Measurements from ENCODE around the gene WDR46. TPM values are rescaled to one million over a fixed set of nuclear protein-coding genes. Genes with fewer than 3 reads are reported as not detected.

Gene WDR46
- total and polyA plus RNA-seq, 10 of the 15 experiments (the other 5 are each of a cell fraction or from before 2014, with no cell fraction given): 10.1 to 147 (median 86.0) TPM

DNA sequence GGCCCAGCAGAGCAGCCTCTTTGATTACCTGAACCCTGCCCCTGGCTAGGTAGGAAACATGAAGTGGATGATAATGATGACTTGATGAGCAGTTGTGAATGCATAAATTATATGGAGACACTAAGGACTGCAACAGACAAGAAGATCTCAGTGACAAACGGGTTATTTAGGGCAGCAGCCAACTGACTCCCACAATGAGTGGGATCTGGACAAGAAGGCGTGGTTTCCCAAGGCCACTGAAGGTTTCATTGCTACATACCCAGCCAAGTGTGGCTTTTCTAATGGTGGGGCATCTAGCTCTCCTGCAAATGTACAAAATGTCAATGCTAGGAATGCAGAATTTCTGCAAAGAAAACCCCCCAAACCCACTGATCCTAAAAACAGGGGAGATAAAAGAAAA, 51.3 kb downstream of the WDR46 start (continued):
- TF ChIP-seq, protein P1, sequence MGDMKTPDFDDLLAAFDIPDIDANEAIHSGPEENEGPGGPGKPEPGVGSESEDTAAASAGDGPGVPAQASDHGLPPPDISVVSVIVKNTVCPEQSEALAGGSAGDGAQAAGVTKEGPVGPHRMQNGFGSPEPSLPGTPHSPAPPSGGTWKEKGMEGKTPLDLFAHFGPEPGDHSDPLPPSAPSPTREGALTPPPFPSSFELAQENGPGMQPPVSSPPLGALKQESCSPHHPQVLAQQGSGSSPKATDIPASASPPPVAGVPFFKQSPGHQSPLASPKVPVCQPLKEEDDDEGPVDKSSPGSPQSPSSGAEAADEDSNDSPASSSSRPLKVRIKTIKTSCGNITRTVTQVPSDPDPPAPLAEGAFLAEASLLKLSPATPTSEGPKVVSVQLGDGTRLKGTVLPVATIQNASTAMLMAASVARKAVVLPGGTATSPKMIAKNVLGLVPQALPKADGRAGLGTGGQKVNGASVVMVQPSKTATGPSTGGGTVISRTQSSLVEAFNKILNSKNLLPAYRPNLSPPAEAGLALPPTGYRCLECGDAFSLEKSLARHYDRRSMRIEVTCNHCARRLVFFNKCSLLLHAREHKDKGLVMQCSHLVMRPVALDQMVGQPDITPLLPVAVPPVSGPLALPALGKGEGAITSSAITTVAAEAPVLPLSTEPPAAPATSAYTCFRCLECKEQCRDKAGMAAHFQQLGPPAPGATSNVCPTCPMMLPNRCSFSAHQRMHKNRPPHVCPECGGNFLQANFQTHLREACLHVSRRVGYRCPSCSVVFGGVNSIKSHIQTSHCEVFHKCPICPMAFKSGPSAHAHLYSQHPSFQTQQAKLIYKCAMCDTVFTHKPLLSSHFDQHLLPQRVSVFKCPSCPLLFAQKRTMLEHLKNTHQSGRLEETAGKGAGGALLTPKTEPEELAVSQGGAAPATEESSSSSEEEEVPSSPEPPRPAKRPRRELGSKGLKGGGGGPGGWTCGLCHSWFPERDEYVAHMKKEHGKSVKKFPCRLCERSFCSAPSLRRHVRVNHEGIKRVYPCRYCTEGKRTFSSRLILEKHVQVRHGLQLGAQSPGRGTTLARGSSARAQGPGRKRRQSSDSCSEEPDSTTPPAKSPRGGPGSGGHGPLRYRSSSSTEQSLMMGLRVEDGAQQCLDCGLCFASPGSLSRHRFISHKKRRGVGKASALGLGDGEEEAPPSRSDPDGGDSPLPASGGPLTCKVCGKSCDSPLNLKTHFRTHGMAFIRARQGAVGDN (IDR thresholded peaks at IDR 0.05): no peak
- TF ChIP-seq HDAC6 (IDR thresholded peaks at IDR 0.05; ENCODE audit: unreplicated experiment) (no peak), EGR1 (IDR thresholded peaks at IDR 0.05; ENCODE audit: borderline replicate concordance in 1 of 2, low read depth in 2 of 2, low read length in 2 of 2) (no peak)
- TF ChIP-seq, protein P2, sequence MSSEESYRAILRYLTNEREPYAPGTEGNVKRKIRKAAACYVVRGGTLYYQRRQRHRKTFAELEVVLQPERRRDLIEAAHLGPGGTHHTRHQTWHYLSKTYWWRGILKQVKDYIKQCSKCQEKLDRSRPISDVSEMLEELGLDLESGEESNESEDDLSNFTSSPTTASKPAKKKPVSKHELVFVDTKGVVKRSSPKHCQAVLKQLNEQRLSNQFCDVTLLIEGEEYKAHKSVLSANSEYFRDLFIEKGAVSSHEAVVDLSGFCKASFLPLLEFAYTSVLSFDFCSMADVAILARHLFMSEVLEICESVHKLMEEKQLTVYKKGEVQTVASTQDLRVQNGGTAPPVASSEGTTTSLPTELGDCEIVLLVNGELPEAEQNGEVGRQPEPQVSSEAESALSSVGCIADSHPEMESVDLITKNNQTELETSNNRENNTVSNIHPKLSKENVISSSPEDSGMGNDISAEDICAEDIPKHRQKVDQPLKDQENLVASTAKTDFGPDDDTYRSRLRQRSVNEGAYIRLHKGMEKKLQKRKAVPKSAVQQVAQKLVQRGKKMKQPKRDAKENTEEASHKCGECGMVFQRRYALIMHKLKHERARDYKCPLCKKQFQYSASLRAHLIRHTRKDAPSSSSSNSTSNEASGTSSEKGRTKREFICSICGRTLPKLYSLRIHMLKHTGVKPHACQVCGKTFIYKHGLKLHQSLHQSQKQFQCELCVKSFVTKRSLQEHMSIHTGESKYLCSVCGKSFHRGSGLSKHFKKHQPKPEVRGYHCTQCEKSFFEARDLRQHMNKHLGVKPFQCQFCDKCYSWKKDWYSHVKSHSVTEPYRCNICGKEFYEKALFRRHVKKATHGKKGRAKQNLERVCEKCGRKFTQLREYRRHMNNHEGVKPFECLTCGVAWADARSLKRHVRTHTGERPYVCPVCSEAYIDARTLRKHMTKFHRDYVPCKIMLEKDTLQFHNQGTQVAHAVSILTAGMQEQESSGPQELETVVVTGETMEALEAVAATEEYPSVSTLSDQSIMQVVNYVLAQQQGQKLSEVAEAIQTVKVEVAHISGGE (CRISPR knock-in tag; IDR thresholded peaks at IDR 0.05): no peak
- TF ChIP-seq, protein P3, sequence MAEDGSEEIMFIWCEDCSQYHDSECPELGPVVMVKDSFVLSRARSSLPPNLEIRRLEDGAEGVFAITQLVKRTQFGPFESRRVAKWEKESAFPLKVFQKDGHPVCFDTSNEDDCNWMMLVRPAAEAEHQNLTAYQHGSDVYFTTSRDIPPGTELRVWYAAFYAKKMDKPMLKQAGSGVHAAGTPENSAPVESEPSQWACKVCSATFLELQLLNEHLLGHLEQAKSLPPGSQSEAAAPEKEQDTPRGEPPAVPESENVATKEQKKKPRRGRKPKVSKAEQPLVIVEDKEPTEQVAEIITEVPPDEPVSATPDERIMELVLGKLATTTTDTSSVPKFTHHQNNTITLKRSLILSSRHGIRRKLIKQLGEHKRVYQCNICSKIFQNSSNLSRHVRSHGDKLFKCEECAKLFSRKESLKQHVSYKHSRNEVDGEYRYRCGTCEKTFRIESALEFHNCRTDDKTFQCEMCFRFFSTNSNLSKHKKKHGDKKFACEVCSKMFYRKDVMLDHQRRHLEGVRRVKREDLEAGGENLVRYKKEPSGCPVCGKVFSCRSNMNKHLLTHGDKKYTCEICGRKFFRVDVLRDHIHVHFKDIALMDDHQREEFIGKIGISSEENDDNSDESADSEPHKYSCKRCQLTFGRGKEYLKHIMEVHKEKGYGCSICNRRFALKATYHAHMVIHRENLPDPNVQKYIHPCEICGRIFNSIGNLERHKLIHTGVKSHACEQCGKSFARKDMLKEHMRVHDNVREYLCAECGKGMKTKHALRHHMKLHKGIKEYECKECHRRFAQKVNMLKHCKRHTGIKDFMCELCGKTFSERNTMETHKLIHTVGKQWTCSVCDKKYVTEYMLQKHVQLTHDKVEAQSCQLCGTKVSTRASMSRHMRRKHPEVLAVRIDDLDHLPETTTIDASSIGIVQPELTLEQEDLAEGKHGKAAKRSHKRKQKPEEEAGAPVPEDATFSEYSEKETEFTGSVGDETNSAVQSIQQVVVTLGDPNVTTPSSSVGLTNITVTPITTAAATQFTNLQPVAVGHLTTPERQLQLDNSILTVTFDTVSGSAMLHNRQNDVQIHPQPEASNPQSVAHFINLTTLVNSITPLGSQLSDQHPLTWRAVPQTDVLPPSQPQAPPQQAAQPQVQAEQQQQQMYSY (CRISPR knock-in tag; IDR thresholded peaks at IDR 0.05): no peak

All from GM12878 (cell line).